OCI-LY1 (cell line): ENCODE measurements around the gene KIR2DL1.
"Not testable (repeated sequence)": the region's sequence is repeated elsewhere in the genome, so short reads cannot be mapped to it uniquely, and the experiment has no call there.

Experiments used
- CTCF ChIP-seq: fragments of 200-600 bp; sonication (generic), shearing (Covaris generic); IDR thresholded peaks from 2 replicates; pipeline ENCODE4 v1.5.1; 2017; ENCODE audit warnings: mild to moderate bottlenecking, antibody characterized with exemption, low read length, moderate library complexity, mixed read lengths
- EZH2 ChIP-seq: fragments of 200-600 bp; sonication (generic), shearing (Covaris generic); IDR thresholded peaks from 2 replicates; pipeline ENCODE4 v1.8.0; 2017; ENCODE audit warnings: borderline replicate concordance, mixed run types, mild to moderate bottlenecking, antibody characterized with exemption, low read length, moderate library complexity, mixed read lengths

- TF ChIP-seq CTCF, EZH2: not testable (repeated sequence)
Observed at GRCh38 chr19:54769646-54770045, at the start of gene KIR2DL1.
